ENCODE data around the gene DNAJA3.
"Not testable (repeated sequence)": the region's sequence is repeated elsewhere in the genome, so short reads cannot be mapped to it uniquely, and the experiment has no call there.

Gene DNAJA3

GRCh38 chr16:4393240-4393600, 32.4 kb upstream of the DNAJA3 start:
- Histone ChIP-seq H3K18ac (ENCODE audit: low read length) (peak overlapping the region; percentile 66), H3K79me1 (ENCODE audit: low read length) (peaks cover 48% of the 10 kb centered on the region), H3K4me2 (ENCODE audit: low read length) (peak overlapping the region; percentile 44), H2BK120ac (ENCODE audit: insufficient read depth, low read length, poor library complexity) (peak overlapping the region; percentile 89), H2AK5ac (ENCODE audit: low read length) (peak overlapping the region; percentile 75), H3K9ac (ENCODE audit: low read length) (no peak overlapping the region), H3K14ac (ENCODE audit: low read length) (peak overlapping the region; percentile 63), H4K91ac (ENCODE audit: low read depth, low read length) (peak overlapping the region; percentile 94), H2BK12ac (ENCODE audit: low read length) (peak overlapping the region; percentile 63), H3K79me2 (ENCODE audit: control insufficient read depth, insufficient read depth, low read length, poor library complexity) (peaks cover 15% of the 10 kb centered on the region), H3K4ac (ENCODE audit: low read depth, low read length) (peak overlapping the region; percentile 57), H3K36me3 (ENCODE audit: control insufficient read depth in 1 of 2, insufficient read depth in 2 of 2, low read length in 2 of 2) (peaks cover 0 to 6% of the 10 kb centered on the region in 2 experiments), H3K9me3 (ENCODE audit: insufficient read depth, low read depth, low read length) (no peaks in the 10 kb centered on the region), H3K23ac (ENCODE audit: low read length) (no peak overlapping the region), H3K27me3 (ENCODE audit: insufficient read depth, low read length) (no peaks in the 10 kb centered on the region), H3K4me1 (ENCODE audit: control insufficient read depth in 1 of 2, insufficient read depth in 2 of 2, low read length in 2 of 2) (peaks cover 51 to 60% of the 10 kb centered on the region in 2 experiments), H3K4me3 (ENCODE audit: low read depth, low read length) (no peak overlapping the region), H4K8ac (ENCODE audit: low read depth, low read length) (peak overlapping the region; percentile 72), H4K12ac (ENCODE audit: low read depth, low read length) (no peak overlapping the region), H3K27ac (ENCODE audit: low read depth, low read length) (peak overlapping the region; percentile 71), H2AFZ (ENCODE audit: insufficient read depth, low read length, poor library complexity) (no peak overlapping the region), H2BK5ac (ENCODE audit: low read depth, low read length, poor library complexity) (peak overlapping the region; percentile 86)
- WGBS (ENCODE audit: extremely low coverage, insufficient coverage, insufficient read length), result no CpG with 5 or more reads among the region's 6 CpGs
- peak; percentile 92 to 94 for DNase-seq

DNA sequence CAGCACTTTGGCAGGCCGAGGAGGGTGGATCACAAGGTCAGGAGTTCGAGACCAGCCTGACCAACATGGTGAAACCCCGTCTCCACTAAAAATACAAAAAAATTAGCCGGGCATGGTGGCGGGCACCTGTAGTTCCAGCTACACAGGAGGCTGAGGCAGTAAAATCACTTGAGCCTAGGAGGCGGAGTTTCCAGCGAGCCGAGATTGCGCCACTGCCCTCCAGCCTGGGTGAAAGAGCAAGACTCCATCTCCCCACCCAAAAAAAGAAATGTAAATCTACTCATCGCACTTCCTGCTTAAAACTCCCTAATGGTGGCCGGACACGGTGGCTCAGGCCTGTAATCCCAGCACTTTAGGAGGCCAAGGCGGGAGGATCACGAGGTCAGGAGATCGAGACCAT, 31.8 kb upstream of the DNAJA3 start:
- H2AK5ac ChIP-seq (ENCODE audit: low read length), result peak overlapping the region; percentile 40
- peak overlapping the region; percentile 9 for H3K4ac ChIP-seq (ENCODE audit: low read depth, low read length)
- H2AFZ ChIP-seq (ENCODE audit: insufficient read depth, low read length, poor library complexity); H3K9me3 ChIP-seq (ENCODE audit: insufficient read depth, low read depth, low read length); H3K27me3 ChIP-seq (ENCODE audit: insufficient read depth, low read length); H3K4me2 ChIP-seq (ENCODE audit: low read length); H3K9ac ChIP-seq (ENCODE audit: low read length); H3K23ac ChIP-seq (ENCODE audit: low read length); H4K12ac ChIP-seq (ENCODE audit: low read depth, low read length); H3K18ac ChIP-seq (ENCODE audit: low read length); H3K4me3 ChIP-seq (ENCODE audit: low read depth, low read length); H3K36me3 ChIP-seq (ENCODE audit: control insufficient read depth in 1 of 2, insufficient read depth in 2 of 2, low read length in 2 of 2): not testable (repeated sequence)
- peak overlapping the region; percentile 89 for H2BK120ac ChIP-seq (ENCODE audit: insufficient read depth, low read length, poor library complexity)
- H2BK12ac ChIP-seq (ENCODE audit: low read length), result peak overlapping the region; percentile 63
- H4K8ac ChIP-seq (ENCODE audit: low read depth, low read length), result peak overlapping the region; percentile 40
- peak overlapping the region; percentile 94 for H4K91ac ChIP-seq (ENCODE audit: low read depth, low read length)
- H3K14ac ChIP-seq (ENCODE audit: low read length), result peak overlapping the region; percentile 49
- H3K79me2 ChIP-seq (ENCODE audit: control insufficient read depth, insufficient read depth, low read length, poor library complexity), result peaks cover 10% of the 10 kb centered on the region
- peaks cover 42% of the 10 kb centered on the region for H3K79me1 ChIP-seq (ENCODE audit: low read length)
- H3K27ac ChIP-seq (ENCODE audit: low read depth, low read length), result peak overlapping the region; percentile 71
- peaks cover 46 to 55% of the 10 kb centered on the region in 2 experiments for H3K4me1 ChIP-seq (ENCODE audit: control insufficient read depth in 1 of 2, insufficient read depth in 2 of 2, low read length in 2 of 2)
- WGBS (ENCODE audit: extremely low coverage, insufficient coverage, insufficient read length), result no CpG with 5 or more reads among the region's 15 CpGs
- peak; percentile 84 to 87 for DNase-seq
- H2BK5ac ChIP-seq (ENCODE audit: low read depth, low read length, poor library complexity), result peak overlapping the region; percentile 44

GRCh38 chr16:4395055-4395726, 30.5 kb upstream of the DNAJA3 start:
- Histone ChIP-seq H3K23ac (ENCODE audit: low read length) (no peak overlapping the region), H2BK12ac (ENCODE audit: low read length) (peak overlapping the region; percentile 78), H3K36me3 (ENCODE audit: control insufficient read depth in 1 of 2, insufficient read depth in 2 of 2, low read length in 2 of 2) (peaks cover 0 to 6% of the 10 kb centered on the region in 2 experiments), H4K91ac (ENCODE audit: low read depth, low read length) (peak overlapping the region; percentile 73), H3K9me3 (ENCODE audit: insufficient read depth, low read depth, low read length) (no peaks in the 10 kb centered on the region), H3K4me3 (ENCODE audit: low read depth, low read length) (no peak overlapping the region), H3K14ac (ENCODE audit: low read length) (peak overlapping the region; percentile 74), H3K79me2 (ENCODE audit: control insufficient read depth, insufficient read depth, low read length, poor library complexity) (peaks cover 7% of the 10 kb centered on the region), H4K12ac (ENCODE audit: low read depth, low read length) (peak overlapping the region; percentile 14), H2BK5ac (ENCODE audit: low read depth, low read length, poor library complexity) (peak overlapping the region; percentile 67), H2AFZ (ENCODE audit: insufficient read depth, low read length, poor library complexity) (no peak overlapping the region), H3K27me3 (ENCODE audit: insufficient read depth, low read length) (no peaks in the 10 kb centered on the region), H4K8ac (ENCODE audit: low read depth, low read length) (peak overlapping the region; percentile 21), H3K79me1 (ENCODE audit: low read length) (peaks cover 33% of the 10 kb centered on the region), H3K27ac (ENCODE audit: low read depth, low read length) (peak overlapping the region; percentile 71), H3K18ac (ENCODE audit: low read length) (peak overlapping the region; percentile 81), H3K4me2 (ENCODE audit: low read length) (no peak overlapping the region), H3K9ac (ENCODE audit: low read length) (no peak overlapping the region), H2AK5ac (ENCODE audit: low read length) (peak overlapping the region; percentile 80), H3K4me1 (ENCODE audit: control insufficient read depth in 1 of 2, insufficient read depth in 2 of 2, low read length in 2 of 2) (peaks cover 37 to 45% of the 10 kb centered on the region in 2 experiments), H3K4ac (ENCODE audit: low read depth, low read length) (peak overlapping the region; percentile 19), H2BK120ac (ENCODE audit: insufficient read depth, low read length, poor library complexity) (peak overlapping the region; percentile 7)
- no peak for DNase-seq
- WGBS (ENCODE audit: extremely low coverage, insufficient coverage, insufficient read length), result no CpG with 5 or more reads among the region's 9 CpGs

DNA sequence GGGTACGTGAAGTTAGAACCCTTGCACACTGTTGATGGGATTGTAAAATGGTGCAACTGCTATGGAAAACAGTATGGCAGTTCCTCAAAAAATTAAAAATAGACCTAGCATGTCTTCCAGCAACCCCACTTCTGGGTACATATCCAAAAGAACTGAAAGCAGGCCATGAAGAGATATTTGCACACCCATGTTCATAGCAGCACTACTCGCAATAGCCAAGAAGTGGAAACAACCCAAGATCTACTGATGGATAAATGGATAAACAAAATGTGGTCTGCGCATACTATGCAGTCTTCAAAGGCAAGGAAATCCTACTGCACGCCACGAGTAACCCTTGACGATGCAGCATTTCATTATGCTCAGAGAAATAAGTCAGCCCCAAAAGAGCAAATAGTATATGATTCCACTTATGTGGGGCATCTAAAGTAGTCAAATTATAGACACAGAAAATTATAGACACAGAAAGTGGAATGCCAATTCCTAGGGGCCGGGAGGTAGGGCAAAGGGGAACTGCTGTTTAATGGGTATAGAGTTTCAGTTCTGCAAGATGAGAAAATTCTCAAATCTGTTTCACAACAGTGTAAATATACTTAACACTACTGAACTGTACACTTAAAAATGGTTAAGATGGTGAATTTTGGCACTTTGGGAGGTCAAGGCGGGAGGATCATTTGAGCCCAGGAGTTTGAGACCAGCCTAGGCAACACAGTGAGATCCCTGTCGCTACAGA, 26.5 kb upstream of the DNAJA3 start:
- no peak overlapping the region for H3K4me3 ChIP-seq (ENCODE audit: low read depth, low read length)
- H4K8ac ChIP-seq (ENCODE audit: low read depth, low read length), result no peak overlapping the region
- no peak overlapping the region for H2AFZ ChIP-seq (ENCODE audit: insufficient read depth, low read length, poor library complexity)

More for the DNA sequence above, 26.5 kb upstream of the DNAJA3 start:
- H3K4me1 ChIP-seq (ENCODE audit: control insufficient read depth in 1 of 2, insufficient read depth in 2 of 2, low read length in 2 of 2), result peaks cover 16 to 17% of the 10 kb centered on the region in 2 experiments
- H3K36me3 ChIP-seq (ENCODE audit: control insufficient read depth in 1 of 2, insufficient read depth in 2 of 2, low read length in 2 of 2), result peaks cover 10% of the 10 kb centered on the region in 2 experiments
- H3K4me2 ChIP-seq (ENCODE audit: low read length), result no peak overlapping the region
- H4K91ac ChIP-seq (ENCODE audit: low read depth, low read length), result no peak overlapping the region
- H3K27me3 ChIP-seq (ENCODE audit: insufficient read depth, low read length), result no peaks in the 10 kb centered on the region
- H3K9ac ChIP-seq (ENCODE audit: low read length), result no peak overlapping the region
- H3K9me3 ChIP-seq (ENCODE audit: insufficient read depth, low read depth, low read length), result no peaks in the 10 kb centered on the region
- peaks cover 1% of the 10 kb centered on the region for H3K79me2 ChIP-seq (ENCODE audit: control insufficient read depth, insufficient read depth, low read length, poor library complexity)
- WGBS (ENCODE audit: extremely low coverage, insufficient coverage, insufficient read length), result no CpG with 5 or more reads among the region's 9 CpGs
- peaks cover 11% of the 10 kb centered on the region for H3K79me1 ChIP-seq (ENCODE audit: low read length)
- no peak overlapping the region for H3K27ac ChIP-seq (ENCODE audit: low read depth, low read length)
- no peak overlapping the region for H2BK12ac ChIP-seq (ENCODE audit: low read length)
- H3K18ac ChIP-seq (ENCODE audit: low read length), result no peak overlapping the region
- H2BK120ac ChIP-seq (ENCODE audit: insufficient read depth, low read length, poor library complexity), result no peak overlapping the region
- no peak overlapping the region for H3K4ac ChIP-seq (ENCODE audit: low read depth, low read length)
- no peak overlapping the region for H3K14ac ChIP-seq (ENCODE audit: low read length)
- H2AK5ac ChIP-seq (ENCODE audit: low read length), result no peak overlapping the region
- H2BK5ac ChIP-seq (ENCODE audit: low read depth, low read length, poor library complexity), result no peak overlapping the region
- no peak overlapping the region for H3K23ac ChIP-seq (ENCODE audit: low read length)
- no peak overlapping the region for H4K12ac ChIP-seq (ENCODE audit: low read depth, low read length)
- no peak for DNase-seq

All from trophoblast cell (in vitro differentiated cells and primary cell).